Measurements from ENCODE around the gene PDCL2.

GRCh38 chr4:55517526-55518229 is 74.4 kb downstream of the PDCL2 start:
- TF ChIP-seq CTCF (conservative IDR thresholded peaks at IDR 0.05; ENCODE audit: low read length), result no peak
- no peak for TF ChIP-seq EZH2phosphoT487 (IDR thresholded peaks at IDR 0.05; ENCODE audit: borderline replicate concordance)

All from Loucy (cell line).